ENCODE measurements around the gene ZNF286A. TPM values are rescaled to one million over a fixed set of nuclear protein-coding genes. Genes with fewer than 3 reads are reported as not detected.
"Not testable (repeated sequence)": the region's sequence is repeated elsewhere in the genome, so short reads cannot be mapped to it uniquely, and the experiment has no call there.

Gene ZNF286A
- total RNA-seq, 4 donors from 2014 or later = 6.0 to 34.6 (median 21.2) TPM

DNA sequence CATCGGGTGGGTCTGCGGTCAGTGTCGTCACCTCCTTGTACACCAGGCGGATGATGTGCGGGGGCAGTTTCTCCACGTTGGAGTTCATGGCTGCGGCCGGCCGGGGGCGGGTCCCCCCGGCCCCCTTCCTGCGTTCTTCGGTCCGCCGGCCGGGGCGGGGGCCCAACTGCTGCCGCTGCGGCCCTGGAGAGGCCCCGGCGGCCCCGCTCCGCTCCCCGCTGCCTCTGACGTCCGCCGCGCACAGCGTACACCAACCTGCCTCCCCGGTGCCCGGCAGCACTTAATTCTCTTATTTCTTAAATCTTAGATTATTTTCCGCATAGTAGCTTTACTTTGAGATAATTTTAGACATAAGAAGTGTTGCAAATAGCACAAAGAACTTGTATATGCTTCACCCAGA is 5.3 kb downstream of the ZNF286A start:
- H3K4me3 ChIP-seq (ENCODE audit: low read depth, poor library complexity, severe bottlenecking); DNase-seq (ENCODE audit: low spot score in 2 of 2); intact Hi-C loops (cut with DNase I; ENCODE audit: low total_unique reads): not testable (repeated sequence)
- WGBS, 2 donors = 98 to 99% methylated on average over 32 of the region's 32 CpGs

DNA sequence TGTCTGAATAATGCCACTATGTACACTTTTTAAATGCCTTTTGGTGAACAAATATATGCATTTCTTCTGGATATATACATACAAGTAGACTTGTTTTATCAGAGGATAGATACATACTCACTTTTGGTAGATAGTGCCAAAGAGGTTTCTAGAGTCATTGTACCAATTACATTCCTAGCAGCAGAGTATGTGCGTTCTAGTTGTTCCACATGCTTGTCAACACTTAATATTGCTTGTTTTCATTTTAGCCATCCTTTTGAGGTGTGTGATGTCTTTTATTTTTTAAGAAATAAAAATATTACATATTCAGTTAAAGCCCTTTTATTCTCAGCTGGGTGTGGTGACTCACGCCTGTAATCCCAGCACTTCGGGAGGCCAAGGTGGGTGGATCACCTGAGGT is 9.3 kb downstream of the ZNF286A start:
- 67 to 82% methylated on average over 3 of the region's 3 CpGs for WGBS, 2 donors
- intact Hi-C loops (cut with DNase I; ENCODE audit: low total_unique reads); DNase-seq (ENCODE audit: low spot score in 2 of 2); H3K4me3 ChIP-seq (ENCODE audit: low read depth, poor library complexity, severe bottlenecking): not testable (repeated sequence)

DNA sequence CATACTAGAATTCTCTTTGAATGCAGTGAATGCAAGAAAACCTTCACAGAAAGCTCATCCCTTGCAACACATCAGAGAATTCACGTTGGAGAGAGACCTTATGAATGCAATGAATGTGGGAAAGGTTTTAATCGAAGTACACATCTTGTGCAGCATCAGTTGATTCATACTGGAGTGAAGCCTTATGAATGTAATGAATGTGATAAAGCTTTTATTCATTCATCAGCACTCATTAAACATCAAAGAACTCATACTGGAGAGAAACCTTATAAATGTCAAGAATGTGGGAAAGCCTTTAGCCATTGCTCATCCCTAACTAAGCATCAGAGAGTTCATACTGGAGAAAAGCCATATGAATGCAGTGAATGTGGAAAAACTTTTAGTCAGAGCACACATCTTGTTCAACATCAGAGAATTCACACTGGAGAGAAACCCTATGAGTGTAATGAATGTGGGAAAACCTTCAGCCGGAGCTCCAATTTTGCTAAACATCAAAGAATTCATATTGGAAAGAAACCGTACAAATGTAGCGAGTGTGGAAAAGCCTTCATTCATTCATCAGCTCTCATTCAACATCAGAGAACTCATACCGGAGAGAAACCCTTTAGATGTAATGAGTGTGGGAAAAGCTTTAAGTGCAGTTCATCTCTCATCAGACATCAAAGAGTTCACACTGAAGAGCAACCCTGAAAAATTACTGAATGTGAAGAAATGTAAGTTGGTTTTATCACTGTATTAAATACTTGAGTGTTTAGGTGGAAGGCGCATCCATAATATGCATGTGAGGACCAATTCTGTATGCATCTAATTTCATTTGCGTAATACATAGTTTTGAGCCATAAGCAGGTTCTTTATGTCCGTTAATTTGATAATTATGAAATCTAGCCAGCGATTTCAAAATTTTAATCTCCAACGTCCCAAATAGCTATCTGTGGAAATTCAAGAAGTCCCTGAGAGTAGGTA is 17.3 kb downstream of the ZNF286A start:
- WGBS, 2 donors = 97 to 98% methylated on average over 10 to 11 of the region's 11 CpGs
- intact Hi-C loops (cut with DNase I; ENCODE audit: low total_unique reads); H3K4me3 ChIP-seq (ENCODE audit: low read depth, poor library complexity, severe bottlenecking); DNase-seq (ENCODE audit: low spot score in 2 of 2): not testable (repeated sequence)

DNA sequence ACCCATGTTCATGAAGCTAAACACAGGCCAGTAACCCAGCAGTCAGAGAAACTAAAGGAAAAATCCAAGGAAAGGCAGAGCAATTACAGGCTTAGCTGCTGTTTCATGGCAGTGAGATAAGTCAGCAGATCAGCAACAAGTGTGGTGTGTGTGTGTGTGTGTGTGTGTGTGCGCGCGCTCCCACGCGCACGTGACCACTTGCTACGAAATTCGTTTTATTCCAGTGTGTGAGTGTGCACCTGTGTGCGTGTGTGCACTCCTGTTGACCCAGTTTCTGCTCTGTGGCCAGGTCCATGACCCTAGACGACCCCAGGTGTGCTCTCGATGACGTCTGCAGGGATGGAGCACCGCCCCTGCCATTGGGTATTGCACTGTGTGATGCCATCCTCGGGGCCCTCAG is 31.0 kb downstream of the ZNF286A start:
- whole genome bisulfite sequencing, 2 donors = 86 to 90% methylated on average over 6 to 14 of the region's 14 CpGs
- intact Hi-C loops (cut with DNase I; ENCODE audit: low total_unique reads); DNase-seq (ENCODE audit: low spot score in 2 of 2); H3K4me3 ChIP-seq (ENCODE audit: low read depth, poor library complexity, severe bottlenecking): not testable (repeated sequence)

DNA sequence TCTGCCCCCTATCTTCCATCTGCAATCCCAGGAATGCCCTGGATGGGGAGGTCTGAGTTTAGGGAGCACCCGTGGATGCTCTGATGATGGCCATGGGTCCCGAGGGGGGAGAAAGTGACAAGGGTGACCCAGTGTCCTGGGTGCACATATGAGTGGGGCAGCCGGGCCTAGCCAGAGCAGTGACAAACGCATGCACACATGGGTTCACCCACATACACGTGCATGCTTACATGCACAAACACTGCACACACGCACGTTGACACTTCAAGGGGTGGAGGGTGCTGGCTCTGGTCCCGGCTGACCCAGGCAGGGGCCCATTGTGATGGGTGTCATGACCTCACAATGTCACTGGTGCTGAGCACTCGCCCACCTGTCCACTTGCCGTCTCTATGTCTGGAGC is 32.3 kb downstream of the ZNF286A start, which contains the start of gene TBC1D26:
Gene TBC1D26, plus strand, starts transcription at position 384 of the 400 bp plus-strand sequence. CDS start 3,066 bp downstream, outside the sequence.
- DNase-seq (ENCODE audit: low spot score in 2 of 2); H3K4me3 ChIP-seq (ENCODE audit: low read depth, poor library complexity, severe bottlenecking); intact Hi-C loops (cut with DNase I; ENCODE audit: low total_unique reads): not testable (repeated sequence)
- 75 to 89% methylated on average over 5 to 7 of the region's 10 CpGs for WGBS, 2 donors

DNA sequence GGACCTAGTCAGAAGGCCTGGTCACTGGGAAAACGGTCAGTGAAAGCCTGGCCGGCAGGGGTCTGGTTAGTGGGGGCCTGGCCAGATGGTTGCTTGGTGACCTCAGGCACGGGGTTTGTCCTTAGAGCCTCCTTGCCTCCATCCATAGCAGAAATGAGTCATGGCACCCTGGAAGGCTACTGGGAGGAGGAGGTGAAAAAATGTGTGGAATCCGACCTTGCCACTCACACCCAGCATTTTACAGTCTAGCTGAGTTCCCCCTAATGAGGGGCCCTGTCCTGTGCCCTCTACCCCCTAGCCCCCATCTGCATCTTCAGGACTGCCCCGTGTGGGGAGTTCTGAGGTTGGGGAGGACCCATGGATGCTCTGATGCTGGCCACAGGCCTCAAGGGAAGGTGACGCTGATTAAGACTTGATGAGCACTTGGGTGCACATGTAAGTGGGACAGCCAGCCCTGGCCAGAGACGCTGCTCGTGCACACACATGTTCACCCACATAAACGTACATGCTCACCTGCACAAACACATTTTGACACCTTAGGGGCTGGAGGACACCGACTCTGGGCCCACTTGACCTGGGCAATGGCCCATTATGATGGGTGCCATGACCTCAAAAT is 33.7 kb downstream of the ZNF286A start:
- H3K4me3 ChIP-seq (ENCODE audit: low read depth, poor library complexity, severe bottlenecking); intact Hi-C loops (cut with DNase I; ENCODE audit: low total_unique reads); DNase-seq (ENCODE audit: low spot score in 2 of 2): not testable (repeated sequence)
- 86 to 90% methylated on average over 6 to 7 of the region's 10 CpGs for WGBS, 2 donors

DNA sequence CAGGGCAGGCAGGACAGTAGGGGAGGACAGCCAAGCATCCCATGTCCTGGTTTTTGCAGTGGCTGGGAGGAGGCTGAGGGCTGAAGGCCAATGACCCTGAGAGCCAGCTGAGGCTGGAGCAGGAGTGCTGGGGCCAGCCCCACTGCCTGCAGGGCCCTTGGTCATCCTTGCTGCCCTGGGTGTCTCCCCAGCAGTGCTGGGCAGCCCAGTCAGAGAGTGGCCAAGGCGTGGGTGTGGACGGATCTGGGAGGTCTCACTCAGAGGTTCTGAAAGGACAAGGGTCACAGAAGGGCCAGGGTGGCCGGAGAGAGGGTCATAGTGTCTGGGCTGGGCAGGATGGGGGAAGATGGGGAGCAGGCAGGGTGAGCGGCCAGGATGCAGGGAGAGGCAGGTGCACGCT is 37.0 kb downstream of the ZNF286A start:
- WGBS, 2 donors = 81 to 89% methylated on average over 5 of the region's 5 CpGs

DNA sequence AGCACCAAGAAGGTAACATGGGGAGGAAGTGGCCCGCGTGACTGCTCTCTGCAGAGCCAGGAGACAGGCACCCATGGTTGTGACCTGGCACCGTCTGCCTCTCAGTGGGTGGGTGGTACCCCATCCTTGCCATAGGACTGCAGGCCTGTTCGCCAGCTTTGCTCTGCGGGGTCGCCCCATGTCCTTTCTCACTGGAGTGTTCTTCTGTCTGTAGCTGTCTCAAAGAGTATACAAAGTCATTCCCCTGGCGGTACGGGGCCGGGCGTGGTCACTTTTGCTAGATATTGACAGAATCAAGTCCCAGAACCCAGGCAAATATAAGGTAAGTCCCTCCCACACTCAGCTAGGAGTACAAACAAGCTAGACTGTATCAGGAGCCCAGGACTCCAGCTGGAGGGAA is 38.5 kb downstream of the ZNF286A start:
- WGBS, 2 donors = 88 to 93% methylated on average over 10 of the region's 10 CpGs
- DNase-seq (ENCODE audit: low spot score in 2 of 2) = no peak
- TF ChIP-seq, protein P1, sequence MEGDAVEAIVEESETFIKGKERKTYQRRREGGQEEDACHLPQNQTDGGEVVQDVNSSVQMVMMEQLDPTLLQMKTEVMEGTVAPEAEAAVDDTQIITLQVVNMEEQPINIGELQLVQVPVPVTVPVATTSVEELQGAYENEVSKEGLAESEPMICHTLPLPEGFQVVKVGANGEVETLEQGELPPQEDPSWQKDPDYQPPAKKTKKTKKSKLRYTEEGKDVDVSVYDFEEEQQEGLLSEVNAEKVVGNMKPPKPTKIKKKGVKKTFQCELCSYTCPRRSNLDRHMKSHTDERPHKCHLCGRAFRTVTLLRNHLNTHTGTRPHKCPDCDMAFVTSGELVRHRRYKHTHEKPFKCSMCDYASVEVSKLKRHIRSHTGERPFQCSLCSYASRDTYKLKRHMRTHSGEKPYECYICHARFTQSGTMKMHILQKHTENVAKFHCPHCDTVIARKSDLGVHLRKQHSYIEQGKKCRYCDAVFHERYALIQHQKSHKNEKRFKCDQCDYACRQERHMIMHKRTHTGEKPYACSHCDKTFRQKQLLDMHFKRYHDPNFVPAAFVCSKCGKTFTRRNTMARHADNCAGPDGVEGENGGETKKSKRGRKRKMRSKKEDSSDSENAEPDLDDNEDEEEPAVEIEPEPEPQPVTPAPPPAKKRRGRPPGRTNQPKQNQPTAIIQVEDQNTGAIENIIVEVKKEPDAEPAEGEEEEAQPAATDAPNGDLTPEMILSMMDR (IDR thresholded peaks at IDR 0.05) = no peak
- no peak for TF ChIP-seq POLR2A (IDR thresholded peaks at IDR 0.05)
- intact Hi-C loops (cut with DNase I; ENCODE audit: low total_unique reads) = no loop called here
- no peak overlapping the region for H3K4me3 ChIP-seq (ENCODE audit: low read depth, poor library complexity, severe bottlenecking)

More for the DNA sequence above, 37.0 kb downstream of the ZNF286A start:
- intact Hi-C loops (cut with DNase I; ENCODE audit: low total_unique reads); H3K4me3 ChIP-seq (ENCODE audit: low read depth, poor library complexity, severe bottlenecking); DNase-seq (ENCODE audit: low spot score in 2 of 2): not testable (repeated sequence)

DNA sequence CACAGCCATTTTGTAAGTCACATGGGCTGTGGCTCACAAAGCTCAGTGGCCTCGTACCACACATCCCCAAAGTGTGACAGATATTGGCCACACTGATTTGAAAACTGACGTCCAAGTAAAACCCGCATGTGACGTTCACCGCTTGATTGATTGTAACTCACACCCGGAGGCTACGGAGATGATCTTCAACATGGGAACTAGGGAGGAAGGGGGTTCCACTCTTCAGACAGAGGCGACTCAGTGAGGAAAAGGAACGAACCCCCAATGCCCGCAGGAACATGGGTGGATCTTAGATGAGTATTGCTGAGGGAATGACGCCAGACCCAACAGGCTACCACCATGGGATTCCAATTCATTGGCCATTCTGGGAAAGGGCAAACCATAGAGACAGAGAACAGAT is 39.7 kb downstream of the ZNF286A start:
- intact Hi-C loops (cut with DNase I; ENCODE audit: low total_unique reads); DNase-seq (ENCODE audit: low spot score in 2 of 2); H3K4me3 ChIP-seq (ENCODE audit: low read depth, poor library complexity, severe bottlenecking): not testable (repeated sequence)
- 81 to 91% methylated on average over 10 to 11 of the region's 11 CpGs for WGBS, 2 donors

DNA sequence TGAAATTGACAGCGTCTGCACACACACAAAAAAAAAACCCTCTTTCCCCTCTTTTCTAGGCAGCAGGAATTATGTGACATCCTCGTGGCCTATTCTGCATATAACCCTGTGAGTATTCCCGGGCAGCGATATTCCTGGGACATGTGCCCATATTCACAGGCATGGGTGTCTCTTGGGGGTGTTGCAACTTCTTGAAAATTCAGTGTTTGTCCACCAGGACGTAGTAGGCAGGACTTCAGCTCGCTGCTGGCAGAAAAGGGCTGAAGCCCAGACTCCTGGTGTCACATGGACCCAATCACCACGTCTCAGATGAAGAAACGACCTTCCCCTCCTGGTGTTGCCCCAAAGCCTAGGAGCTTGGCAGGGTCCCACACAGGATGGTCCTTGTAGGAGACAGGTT is 40.5 kb downstream of the ZNF286A start:
- intact Hi-C loops (cut with DNase I; ENCODE audit: low total_unique reads); H3K4me3 ChIP-seq (ENCODE audit: low read depth, poor library complexity, severe bottlenecking); DNase-seq (ENCODE audit: low spot score in 2 of 2): not testable (repeated sequence)
- WGBS, 2 donors = 42 to 53% methylated on average over 8 of the region's 8 CpGs
